Smooth muscle cell (in vitro differentiated cells): ENCODE measurements around the gene TSHZ2. TPM values are rescaled to one million over a fixed set of nuclear protein-coding genes. Genes with fewer than 3 reads are reported as not detected.

ENCODE experiments used
- DNase-seq: peaks from one replicate; lab custom pipeline; 2025; ENCODE audit not compliant: unreplicated experiment; lab: John Stamatoyannopoulos, UW
- H2AFZ ChIP-seq: fragments of 200-600 bp; sonication (generic); 2 replicates; pipeline ENCODE4 v1.6.0; 2016; ENCODE audit warnings: antibody characterized with exemption, low read depth, mild to moderate bottlenecking
- H3F3A ChIP-seq: fragments of 200-600 bp; sonication (generic); 2 replicates; pipeline ENCODE4 v1.6.0; 2017; ENCODE audit warnings: antibody characterized with exemption, low read depth
- H3K27ac ChIP-seq: fragments of 200-600 bp; sonication (generic); 2 replicates; pipeline ENCODE4 v1.5.1; 2016; ENCODE audit warnings: low read depth, mild to moderate bottlenecking
- H3K27me3 ChIP-seq: fragments of 200-600 bp; sonication (generic); 2 replicates; pipeline ENCODE4 v1.6.1; 2016; ENCODE audit warnings: low read depth, mild to moderate bottlenecking
- H3K36me3 ChIP-seq: fragments of 200-600 bp; sonication (generic); 2 replicates; pipeline ENCODE4 v1.5.1; 2016; ENCODE audit warnings: low read depth
- H3K4me1 ChIP-seq: fragments of 200-600 bp; sonication (generic); 2 replicates; pipeline ENCODE4 v1.5.1; 2016; ENCODE audit warnings: low read depth
- H3K4me2 ChIP-seq: fragments of 200-600 bp; sonication (generic); 2 replicates; pipeline ENCODE4 v1.6.0; 2016; ENCODE audit warnings: mild to moderate bottlenecking
- H3K4me3 ChIP-seq: fragments of 200-600 bp; sonication (generic); 2 replicates; pipeline ENCODE4 v1.5.1; 2016; ENCODE audit warnings: mild to moderate bottlenecking
- H3K79me2 ChIP-seq: fragments of 200-600 bp; sonication (generic); 2 replicates; pipeline ENCODE4 v1.6.0; 2016; ENCODE audit warnings: low read depth, mild to moderate bottlenecking
- H3K9ac ChIP-seq: fragments of 200-600 bp; sonication (generic); 2 replicates; pipeline ENCODE4 v1.6.0; 2016; ENCODE audit warnings: low read depth
- H3K9me3 ChIP-seq: fragments of 200-600 bp; sonication (generic); replicated peaks from 2 replicates; pipeline ENCODE4 v1.5.1; 2016; ENCODE audit warnings: low read depth
- H4K20me1 ChIP-seq: fragments of 200-600 bp; sonication (generic); 2 replicates; pipeline ENCODE4 v1.6.0; 2016; ENCODE audit warnings: low read depth
- CTCF ChIP-seq: fragments of 200-600 bp; sonication (generic); IDR thresholded peaks from 2 replicates; pipeline ENCODE4 v1.5.1; 2017; ENCODE audit warnings: borderline replicate concordance, mild to moderate bottlenecking, antibody characterized with exemption; ENCODE audit not compliant: insufficient read depth, poor library complexity, severe bottlenecking
- whole genome bisulfite sequencing: methylation state at CpG from one replicate; pipeline ENCODE4 v1.1.7; 2016; ENCODE audit warnings: low lambda C conversion rate; 5-methylcytosine and 5-hydroxymethylcytosine counted together
- polyA plus RNA-seq: library from polyadenylated mRNA; unstranded; fragments of >200 nt; fragmentation: Nextera tagmentation; extraction: Ambion mirVana; gene quantifications from 2 replicates; pipeline ENCODE4 v1.2.1, GENCODE V29; 2016
- total RNA-seq: library from RNA; depleted of rRNA; stranded (reverse); fragments of >200 nt; gene quantifications from 2 replicates; pipeline ENCODE4 v1.2.3, GENCODE V29; 2014

The TSHZ2 gene
- total and polyA plus RNA-seq, 2 experiments from 2014 or later = 4.8 to 6.6 TPM

DNA sequence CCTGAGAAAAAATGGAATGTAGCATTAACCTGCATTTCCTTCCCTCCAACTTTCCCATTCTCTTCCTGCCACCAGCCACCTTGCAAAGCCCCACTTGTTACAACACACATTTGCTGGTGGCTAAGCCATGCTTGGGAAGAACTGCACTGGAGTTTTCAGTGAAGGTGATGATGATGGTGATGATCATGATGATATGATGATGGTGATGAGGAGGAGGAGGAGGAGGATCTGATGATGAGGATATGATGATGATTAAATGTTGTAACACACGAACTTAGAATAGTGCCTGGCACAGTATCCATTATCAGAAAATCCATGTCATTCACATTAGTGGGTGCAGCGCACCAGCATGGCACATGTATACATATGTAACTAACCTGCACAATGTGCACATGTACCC lies 297.2 kb downstream of the TSHZ2 start:
- no peak for TF ChIP-seq CTCF
- no peaks in the 10 kb centered on the region for H3K36me3 ChIP-seq
- 93% methylated on average over 2 of the region's 2 CpGs for WGBS

DNA sequence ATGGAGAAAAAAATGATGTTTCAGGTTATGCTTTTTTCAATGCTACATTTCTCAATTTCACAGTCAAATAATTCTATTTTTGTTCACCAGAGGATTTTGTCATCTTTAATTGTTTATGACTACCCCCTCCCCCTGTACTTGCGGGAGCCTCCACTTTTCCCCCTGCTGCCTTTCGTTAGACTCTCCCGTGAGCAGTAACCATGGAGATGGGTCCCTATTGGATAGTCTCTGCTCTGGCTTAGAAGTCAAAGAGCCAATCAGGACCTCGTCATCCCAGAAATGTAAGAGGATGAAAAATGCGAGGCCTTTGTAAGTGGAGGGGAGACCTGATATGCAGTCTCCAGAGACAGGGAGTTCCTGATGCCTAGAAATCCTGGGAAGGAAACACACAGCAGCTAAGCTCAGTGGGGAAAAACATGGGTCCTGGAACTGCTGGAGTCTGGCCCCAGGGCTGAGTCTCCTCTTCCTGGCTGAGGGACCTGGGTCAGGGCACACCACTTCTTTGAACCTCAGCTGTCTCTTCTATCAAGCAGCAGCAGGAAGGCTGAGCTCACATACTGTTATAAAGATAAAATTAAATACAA lies 298.7 kb downstream of the TSHZ2 start:
- Histone ChIP-seq H3K4me2 (no peak overlapping the region), H2AFZ (no peak overlapping the region), H3K27ac (no peak overlapping the region), H3K9me3 (no peaks in the 10 kb centered on the region), H3K4me3 (no peak overlapping the region), H3K36me3 (no peaks in the 10 kb centered on the region), H3K9ac (no peak overlapping the region), H4K20me1 (no peaks in the 10 kb centered on the region), H3K27me3 (no peaks in the 10 kb centered on the region), H3K79me2 (no peaks in the 10 kb centered on the region), H3F3A (no peaks in the 10 kb centered on the region), H3K4me1 (no peaks in the 10 kb centered on the region)
- WGBS = 83% methylated on average over 5 of the region's 5 CpGs
- TF ChIP-seq CTCF = no peak
- no peak for DNase-seq

More for the DNA sequence above, 297.2 kb downstream of the TSHZ2 start:
- DNase-seq = no peak
- H3K4me3 ChIP-seq = no peak overlapping the region
- H3K79me2 ChIP-seq = no peaks in the 10 kb centered on the region
- no peaks in the 10 kb centered on the region for H3K27me3 ChIP-seq
- no peaks in the 10 kb centered on the region for H3F3A ChIP-seq
- H2AFZ ChIP-seq = no peak overlapping the region
- no peaks in the 10 kb centered on the region for H4K20me1 ChIP-seq
- no peaks in the 10 kb centered on the region for H3K4me1 ChIP-seq
- no peak overlapping the region for H3K27ac ChIP-seq
- no peak overlapping the region for H3K4me2 ChIP-seq
- no peaks in the 10 kb centered on the region for H3K9me3 ChIP-seq
- no peak overlapping the region for H3K9ac ChIP-seq

GRCh38 chr20:53274365-53274764 lies 302.2 kb downstream of the TSHZ2 start:
- H4K20me1 ChIP-seq = no peaks in the 10 kb centered on the region
- TF ChIP-seq CTCF = no peak
- H3K9me3 ChIP-seq = no peaks in the 10 kb centered on the region
- 91% methylated on average over 5 of the region's 5 CpGs for WGBS
- H3K9ac ChIP-seq = no peak overlapping the region
- H3F3A ChIP-seq = no peaks in the 10 kb centered on the region
- no peaks in the 10 kb centered on the region for H3K79me2 ChIP-seq
- H3K4me1 ChIP-seq = no peaks in the 10 kb centered on the region
- no peak for DNase-seq
- no peak overlapping the region for H3K4me2 ChIP-seq
- no peaks in the 10 kb centered on the region for H3K36me3 ChIP-seq
- H3K27ac ChIP-seq = no peak overlapping the region
- H2AFZ ChIP-seq = no peak overlapping the region
- no peaks in the 10 kb centered on the region for H3K27me3 ChIP-seq
- H3K4me3 ChIP-seq = no peak overlapping the region

DNA sequence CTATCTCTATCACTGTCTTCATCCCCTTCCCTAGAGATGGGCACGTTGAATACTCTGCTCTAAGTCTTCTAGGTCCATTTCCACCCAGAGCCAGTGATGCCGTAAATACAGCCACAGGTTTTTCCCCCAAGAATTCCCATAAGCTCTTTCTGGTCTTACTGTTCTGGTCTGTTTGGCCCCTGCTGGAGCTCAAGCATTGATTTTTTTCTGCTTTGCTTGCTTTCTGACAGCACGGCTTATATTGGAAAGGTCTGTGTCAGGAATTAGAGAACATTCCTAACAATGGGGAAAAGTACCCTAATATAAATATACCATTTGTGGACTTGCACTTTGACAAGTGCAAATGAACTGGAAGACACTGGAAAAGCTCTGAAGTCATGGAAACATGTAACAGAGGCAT lies 302.6 kb downstream of the TSHZ2 start:
- no peaks in the 10 kb centered on the region for H3K4me1 ChIP-seq
- no peak overlapping the region for H3K9ac ChIP-seq
- no peak for DNase-seq
- H2AFZ ChIP-seq = no peak overlapping the region
- H3K79me2 ChIP-seq = no peaks in the 10 kb centered on the region
- no peak overlapping the region for H3K27ac ChIP-seq
- H3K9me3 ChIP-seq = no peaks in the 10 kb centered on the region
- H3K36me3 ChIP-seq = no peaks in the 10 kb centered on the region
- H3K4me2 ChIP-seq = no peak overlapping the region
- 86% methylated on average over 3 of the region's 3 CpGs for WGBS
- no peaks in the 10 kb centered on the region for H3F3A ChIP-seq
- H3K4me3 ChIP-seq = no peak overlapping the region
- no peaks in the 10 kb centered on the region for H4K20me1 ChIP-seq
- no peak for TF ChIP-seq CTCF
- no peaks in the 10 kb centered on the region for H3K27me3 ChIP-seq
